Measurements from ENCODE around the gene WNT2B. TPM values are rescaled to one million over a fixed set of nuclear protein-coding genes. Genes with fewer than 3 reads are reported as not detected.
A peak's percentile ranks its signal among the peaks of the same experiment; 100 is the strongest.

WNT2B gene
- total RNA-seq, 1 donor: 2.2 TPM

DNA sequence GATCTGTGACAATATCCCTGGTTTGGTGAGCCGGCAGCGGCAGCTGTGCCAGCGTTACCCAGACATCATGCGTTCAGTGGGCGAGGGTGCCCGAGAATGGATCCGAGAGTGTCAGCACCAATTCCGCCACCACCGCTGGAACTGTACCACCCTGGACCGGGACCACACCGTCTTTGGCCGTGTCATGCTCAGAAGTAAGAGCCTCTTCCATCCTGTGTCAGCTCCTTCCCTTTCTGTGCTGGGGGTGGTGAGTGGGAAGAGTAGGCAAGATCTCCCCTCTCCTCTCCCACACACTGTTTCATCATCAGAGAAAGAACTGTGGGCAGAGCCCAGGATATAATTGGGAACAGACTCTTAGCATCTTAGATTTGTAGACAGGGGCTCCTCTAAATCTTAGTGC lies 6.1 kb downstream of the WNT2B start:
- DNase-seq (ENCODE audit: insufficient read length, low spot score, missing footprints): no peak
- H3K4me3 ChIP-seq (ENCODE audit: insufficient read depth, low read length): no peak overlapping the region
- peaks cover 20% of the 10 kb centered on the region for H3K4me1 ChIP-seq (ENCODE audit: insufficient read depth, low read length)
- H4K20me1 ChIP-seq (ENCODE audit: insufficient read depth, low read length): no peaks in the 10 kb centered on the region
- no peaks in the 10 kb centered on the region for H3K9me3 ChIP-seq (ENCODE audit: low read depth, low read length)
- H3K27me3 ChIP-seq (ENCODE audit: insufficient read depth, low read length): no peaks in the 10 kb centered on the region
- H3K27ac ChIP-seq (ENCODE audit: low read depth, low read length): peak overlapping the region; percentile 2
- H3K4me2 ChIP-seq (ENCODE audit: insufficient read depth, low read length): no peak overlapping the region
- TF ChIP-seq, protein P1, sequence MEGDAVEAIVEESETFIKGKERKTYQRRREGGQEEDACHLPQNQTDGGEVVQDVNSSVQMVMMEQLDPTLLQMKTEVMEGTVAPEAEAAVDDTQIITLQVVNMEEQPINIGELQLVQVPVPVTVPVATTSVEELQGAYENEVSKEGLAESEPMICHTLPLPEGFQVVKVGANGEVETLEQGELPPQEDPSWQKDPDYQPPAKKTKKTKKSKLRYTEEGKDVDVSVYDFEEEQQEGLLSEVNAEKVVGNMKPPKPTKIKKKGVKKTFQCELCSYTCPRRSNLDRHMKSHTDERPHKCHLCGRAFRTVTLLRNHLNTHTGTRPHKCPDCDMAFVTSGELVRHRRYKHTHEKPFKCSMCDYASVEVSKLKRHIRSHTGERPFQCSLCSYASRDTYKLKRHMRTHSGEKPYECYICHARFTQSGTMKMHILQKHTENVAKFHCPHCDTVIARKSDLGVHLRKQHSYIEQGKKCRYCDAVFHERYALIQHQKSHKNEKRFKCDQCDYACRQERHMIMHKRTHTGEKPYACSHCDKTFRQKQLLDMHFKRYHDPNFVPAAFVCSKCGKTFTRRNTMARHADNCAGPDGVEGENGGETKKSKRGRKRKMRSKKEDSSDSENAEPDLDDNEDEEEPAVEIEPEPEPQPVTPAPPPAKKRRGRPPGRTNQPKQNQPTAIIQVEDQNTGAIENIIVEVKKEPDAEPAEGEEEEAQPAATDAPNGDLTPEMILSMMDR (IDR thresholded peaks at IDR 0.05; ENCODE audit: extremely low read depth, low read depth, low read length): no peak
- no peaks in the 10 kb centered on the region for H3K79me2 ChIP-seq (ENCODE audit: insufficient read depth, low read length)
- H2AFZ ChIP-seq (ENCODE audit: low read length): no peak overlapping the region
- H3K36me3 ChIP-seq (ENCODE audit: insufficient read depth, low read length): no peaks in the 10 kb centered on the region

DNA sequence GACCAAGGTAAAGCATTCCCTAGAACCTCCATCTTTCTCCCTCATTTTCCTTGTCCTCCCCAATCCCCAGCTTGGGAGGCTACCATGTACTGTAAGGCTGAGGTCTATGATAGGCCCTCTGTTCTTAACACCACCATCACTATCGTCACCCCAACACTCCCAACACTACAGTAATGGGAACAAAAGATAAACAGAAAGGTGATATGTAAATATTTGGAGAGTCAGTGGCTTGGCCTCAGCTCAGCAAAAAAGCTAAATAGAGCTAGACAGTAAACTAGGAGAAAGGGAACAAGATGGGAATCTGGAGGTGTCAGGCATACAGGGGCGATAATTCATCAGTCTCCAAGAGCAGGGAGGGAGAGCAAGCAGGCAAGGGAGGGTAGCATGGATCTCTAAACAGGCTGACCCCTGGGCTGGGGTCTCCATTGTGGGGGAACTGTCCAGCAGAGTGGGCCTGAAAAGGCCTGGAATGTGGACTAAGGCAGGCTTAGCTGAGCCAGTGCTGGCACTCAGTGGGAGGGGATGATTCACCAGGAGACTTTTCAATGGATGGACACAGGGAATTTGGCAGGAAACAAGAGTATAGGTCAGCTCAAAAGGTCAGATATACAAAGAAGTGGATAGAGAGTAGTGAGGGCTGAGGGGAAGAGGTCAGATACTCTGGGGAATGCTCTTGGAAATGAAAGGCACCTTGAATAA lies 6.7 kb downstream of the WNT2B start:
- no peaks in the 10 kb centered on the region for H3K9me3 ChIP-seq (ENCODE audit: low read depth, low read length)
- peak overlapping the region; percentile 2 for H3K27ac ChIP-seq (ENCODE audit: low read depth, low read length)
- peaks cover 20% of the 10 kb centered on the region for H3K4me1 ChIP-seq (ENCODE audit: insufficient read depth, low read length)
- no peaks in the 10 kb centered on the region for H3K27me3 ChIP-seq (ENCODE audit: insufficient read depth, low read length)
- no peaks in the 10 kb centered on the region for H3K79me2 ChIP-seq (ENCODE audit: insufficient read depth, low read length)
- H2AFZ ChIP-seq (ENCODE audit: low read length): no peak overlapping the region
- peak; percentile 93 for DNase-seq (ENCODE audit: insufficient read length, low spot score, missing footprints)
- no peak overlapping the region for H3K4me3 ChIP-seq (ENCODE audit: insufficient read depth, low read length)
- TF ChIP-seq, protein P1 (IDR thresholded peaks at IDR 0.05; ENCODE audit: extremely low read depth, low read depth, low read length): no peak
- H3K4me2 ChIP-seq (ENCODE audit: insufficient read depth, low read length): no peak overlapping the region
- H4K20me1 ChIP-seq (ENCODE audit: insufficient read depth, low read length): no peaks in the 10 kb centered on the region
- H3K36me3 ChIP-seq (ENCODE audit: insufficient read depth, low read length): no peaks in the 10 kb centered on the region

DNA sequence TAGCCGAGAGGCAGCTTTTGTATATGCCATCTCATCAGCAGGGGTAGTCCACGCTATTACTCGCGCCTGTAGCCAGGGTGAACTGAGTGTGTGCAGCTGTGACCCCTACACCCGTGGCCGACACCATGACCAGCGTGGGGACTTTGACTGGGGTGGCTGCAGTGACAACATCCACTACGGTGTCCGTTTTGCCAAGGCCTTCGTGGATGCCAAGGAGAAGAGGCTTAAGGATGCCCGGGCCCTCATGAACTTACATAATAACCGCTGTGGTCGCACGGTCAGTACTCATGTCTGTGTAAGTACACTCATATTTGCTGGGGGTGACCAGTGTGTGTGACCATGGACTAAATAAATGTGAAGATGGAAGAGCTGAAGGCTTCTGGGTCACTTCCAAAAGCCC lies 7.4 kb downstream of the WNT2B start:
- H3K4me1 ChIP-seq (ENCODE audit: insufficient read depth, low read length): peaks cover 20% of the 10 kb centered on the region
- H3K36me3 ChIP-seq (ENCODE audit: insufficient read depth, low read length): no peaks in the 10 kb centered on the region
- no peaks in the 10 kb centered on the region for H3K27me3 ChIP-seq (ENCODE audit: insufficient read depth, low read length)
- TF ChIP-seq, protein P1 (IDR thresholded peaks at IDR 0.05; ENCODE audit: extremely low read depth, low read depth, low read length): no peak
- H4K20me1 ChIP-seq (ENCODE audit: insufficient read depth, low read length): no peaks in the 10 kb centered on the region
- H3K79me2 ChIP-seq (ENCODE audit: insufficient read depth, low read length): no peaks in the 10 kb centered on the region
- no peak overlapping the region for H3K27ac ChIP-seq (ENCODE audit: low read depth, low read length)
- H3K4me2 ChIP-seq (ENCODE audit: insufficient read depth, low read length): no peak overlapping the region
- H3K4me3 ChIP-seq (ENCODE audit: insufficient read depth, low read length): no peak overlapping the region
- no peaks in the 10 kb centered on the region for H3K9me3 ChIP-seq (ENCODE audit: low read depth, low read length)
- H2AFZ ChIP-seq (ENCODE audit: low read length): no peak overlapping the region
- no peak for DNase-seq (ENCODE audit: insufficient read length, low spot score, missing footprints)

DNA sequence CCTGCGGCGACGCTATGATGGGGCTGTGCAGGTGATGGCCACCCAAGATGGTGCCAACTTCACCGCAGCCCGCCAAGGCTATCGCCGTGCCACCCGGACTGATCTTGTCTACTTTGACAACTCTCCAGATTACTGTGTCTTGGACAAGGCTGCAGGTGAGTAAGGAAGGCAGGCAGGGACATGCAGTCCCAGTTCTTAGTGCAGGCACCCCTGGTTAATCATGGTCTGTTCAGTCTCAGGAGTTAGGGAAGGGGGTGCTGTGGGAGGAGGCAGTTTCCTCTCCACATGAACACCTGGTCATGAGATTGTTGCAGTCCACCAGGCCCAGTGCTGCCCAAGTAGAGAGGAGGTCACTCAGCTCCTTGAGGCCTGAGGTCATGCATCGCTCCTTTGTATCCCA lies 8.5 kb downstream of the WNT2B start:
- H2AFZ ChIP-seq (ENCODE audit: low read length): no peak overlapping the region
- H3K79me2 ChIP-seq (ENCODE audit: insufficient read depth, low read length): no peaks in the 10 kb centered on the region
- no peak for DNase-seq (ENCODE audit: insufficient read length, low spot score, missing footprints)
- no peak overlapping the region for H3K27ac ChIP-seq (ENCODE audit: low read depth, low read length)
- H3K36me3 ChIP-seq (ENCODE audit: insufficient read depth, low read length): no peaks in the 10 kb centered on the region
- no peaks in the 10 kb centered on the region for H3K9me3 ChIP-seq (ENCODE audit: low read depth, low read length)
- peaks cover 27% of the 10 kb centered on the region for H3K4me1 ChIP-seq (ENCODE audit: insufficient read depth, low read length)
- no peaks in the 10 kb centered on the region for H3K27me3 ChIP-seq (ENCODE audit: insufficient read depth, low read length)
- TF ChIP-seq, protein P1 (IDR thresholded peaks at IDR 0.05; ENCODE audit: extremely low read depth, low read depth, low read length): no peak
- no peaks in the 10 kb centered on the region for H4K20me1 ChIP-seq (ENCODE audit: insufficient read depth, low read length)
- no peak overlapping the region for H3K4me3 ChIP-seq (ENCODE audit: insufficient read depth, low read length)
- H3K4me2 ChIP-seq (ENCODE audit: insufficient read depth, low read length): no peak overlapping the region

All from osteoblast (primary cell).